ENCODE data around the gene INS.
"Not testable (repeated sequence)": the region's sequence is repeated elsewhere in the genome, so short reads cannot be mapped to it uniquely, and the experiment has no call there.

INS gene

GRCh38 chr11:2131371-2132236 is 29.4 kb downstream of the INS start:
- no peak for DNase-seq

- DNase-seq, result no peak
These were observed 30.1 kb downstream of the INS start for GRCh38 chr11:2130881-2131352.

GRCh38 chr11:2129699-2130366 is 31.2 kb downstream of the INS start:
- no peak for DNase-seq

GRCh38 chr11:2129308-2129698 is 31.7 kb downstream of the INS start:
- no peak for DNase-seq

GRCh38 chr11:2128511-2129307 is 32.3 kb downstream of the INS start:
- DNase-seq, result no peak

GRCh38 chr11:2128130-2128510 is 32.9 kb downstream of the INS start:
- no peak for DNase-seq

GRCh38 chr11:2127482-2128129 is 33.4 kb downstream of the INS start:
- no peak for DNase-seq

- DNase-seq, result no peak
These were observed 34.4 kb downstream of the INS start for GRCh38 chr11:2126520-2127085.

- not testable (repeated sequence) for DNase-seq
These were observed 36.1 kb downstream of the INS start for GRCh38 chr11:2124736-2125484.

- no peak for DNase-seq
These were observed 37.4 kb downstream of the INS start for GRCh38 chr11:2123628-2123960.

GRCh38 chr11:2122907-2123627 is 37.9 kb downstream of the INS start:
- no peak for DNase-seq

GRCh38 chr11:2122222-2122906 is 38.6 kb downstream of the INS start:
- no peak for DNase-seq

GRCh38 chr11:2121227-2122130 is 39.5 kb downstream of the INS start:
- DNase-seq, result no peak

GRCh38 chr11:2120359-2121100 is 40.5 kb downstream of the INS start:
- no peak for DNase-seq

GRCh38 chr11:2118677-2119076 is 42.3 kb downstream of the INS start:
- DNase-seq, result no peak

- DNase-seq, result no peak
These were observed 44.3 kb downstream of the INS start for GRCh38 chr11:2116680-2117079.

GRCh38 chr11:2115308-2115707 is 45.7 kb downstream of the INS start:
- no peak for DNase-seq

- no peak for DNase-seq
These were observed 46.4 kb downstream of the INS start for GRCh38 chr11:2114430-2115241.
